ENCODE results near the gene PCP2.

DNA sequence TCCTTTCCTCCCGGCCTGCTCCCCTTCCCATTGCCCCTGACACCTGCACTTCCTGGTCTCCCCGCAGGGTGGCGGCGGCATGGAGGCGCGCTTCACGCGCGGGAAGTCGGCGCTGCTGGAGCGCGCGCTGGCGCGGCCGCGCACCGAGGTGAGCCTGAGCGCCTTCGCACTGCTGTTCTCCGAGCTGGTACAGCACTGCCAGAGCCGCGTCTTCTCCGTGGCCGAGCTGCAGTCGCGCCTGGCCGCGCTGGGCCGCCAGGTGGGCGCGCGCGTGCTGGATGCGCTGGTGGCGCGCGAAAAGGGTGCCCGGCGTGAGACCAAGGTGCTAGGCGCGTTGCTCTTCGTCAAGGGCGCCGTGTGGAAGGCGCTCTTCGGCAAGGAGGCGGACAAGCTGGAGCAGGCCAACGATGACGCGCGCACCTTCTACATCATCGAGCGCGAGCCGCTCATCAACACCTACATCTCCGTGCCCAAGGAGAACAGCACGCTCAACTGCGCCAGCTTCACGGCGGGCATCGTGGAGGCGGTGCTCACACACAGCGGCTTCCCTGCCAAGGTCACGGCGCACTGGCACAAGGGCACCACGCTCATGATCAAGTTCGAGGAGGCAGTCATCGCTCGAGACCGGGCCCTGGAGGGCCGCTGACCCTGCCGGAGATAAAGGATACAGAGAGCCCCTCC, 48.8 kb upstream of the PCP2 start:
- TF ChIP-seq, protein P1, sequence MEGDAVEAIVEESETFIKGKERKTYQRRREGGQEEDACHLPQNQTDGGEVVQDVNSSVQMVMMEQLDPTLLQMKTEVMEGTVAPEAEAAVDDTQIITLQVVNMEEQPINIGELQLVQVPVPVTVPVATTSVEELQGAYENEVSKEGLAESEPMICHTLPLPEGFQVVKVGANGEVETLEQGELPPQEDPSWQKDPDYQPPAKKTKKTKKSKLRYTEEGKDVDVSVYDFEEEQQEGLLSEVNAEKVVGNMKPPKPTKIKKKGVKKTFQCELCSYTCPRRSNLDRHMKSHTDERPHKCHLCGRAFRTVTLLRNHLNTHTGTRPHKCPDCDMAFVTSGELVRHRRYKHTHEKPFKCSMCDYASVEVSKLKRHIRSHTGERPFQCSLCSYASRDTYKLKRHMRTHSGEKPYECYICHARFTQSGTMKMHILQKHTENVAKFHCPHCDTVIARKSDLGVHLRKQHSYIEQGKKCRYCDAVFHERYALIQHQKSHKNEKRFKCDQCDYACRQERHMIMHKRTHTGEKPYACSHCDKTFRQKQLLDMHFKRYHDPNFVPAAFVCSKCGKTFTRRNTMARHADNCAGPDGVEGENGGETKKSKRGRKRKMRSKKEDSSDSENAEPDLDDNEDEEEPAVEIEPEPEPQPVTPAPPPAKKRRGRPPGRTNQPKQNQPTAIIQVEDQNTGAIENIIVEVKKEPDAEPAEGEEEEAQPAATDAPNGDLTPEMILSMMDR (IDR thresholded peaks at IDR 0.05): no peak
- TF ChIP-seq POLR2A (IDR thresholded peaks at IDR 0.05): no peak

Measured in esophagus squamous epithelium (tissue), 4 donors.